HepG2 (cell line): ENCODE results near the gene DHX8. TPM values are rescaled to one million over a fixed set of nuclear protein-coding genes. Genes with fewer than 3 reads are reported as not detected.

Source experiments
- DMAP1 ChIP-seq: IDR thresholded peaks from 2 replicates; pipeline ENCODE4 v1.6.1; 2016
- POLR2A ChIP-seq, 2 experiments: IDR thresholded peaks; 2 replicates each; pipeline ENCODE4 v1.6.1; 2011; ENCODE audit warnings: low read depth in 2 of 2, low read length in 2 of 2, mild to moderate bottlenecking in 1 of 2, moderate library complexity in 1 of 2; ENCODE audit not compliant: insufficient read depth in 1 of 2
- ZBTB40 ChIP-seq, 2 experiments: fragments of 450-650 bp in 1 of 2; sonication (generic) in 1 of 2; formaldehyde crosslinking in 1 of 2; IDR thresholded peaks; 2 replicates each; pipeline versions ENCODE4 v1.6.1 to v1.8.0; 2016 to 2022; ENCODE audit warnings: antibody characterized with exemption in 1 of 2, mild to moderate bottlenecking in 1 of 2, missing genetic modification reagents in 1 of 2
- ZMAT3 ChIP-seq: sonication (generic); formaldehyde crosslinking; conservative IDR thresholded peaks from 2 replicates; pipeline ENCODE4 v1.7.0; 2021; ENCODE audit warnings: missing genetic modification reagents
- ZNF382 ChIP-seq: sonication (generic); formaldehyde crosslinking; IDR thresholded peaks from 2 replicates; pipeline ENCODE4 v1.5.0; 2020; ENCODE audit warnings: missing genetic modification reagents, mild to moderate bottlenecking, borderline replicate concordance
- ZNF746 ChIP-seq: sonication (generic); formaldehyde crosslinking; IDR thresholded peaks from 2 replicates; pipeline ENCODE4 v1.8.0; 2022; ENCODE audit warnings: mild to moderate bottlenecking, missing genetic modification reagents
- ZNF839 ChIP-seq: sonication (generic); formaldehyde crosslinking; IDR thresholded peaks from 2 replicates; pipeline ENCODE4 v1.4.0; 2020; ENCODE audit warnings: missing genetic modification reagents, mild to moderate bottlenecking, borderline replicate concordance
- polyA plus RNA-seq, 8 experiments: library from polyadenylated mRNA; depleted of rRNA in 3 of 8; stranded (reverse) in 7 of 8; unstranded in 1 of 8; fragments of >200 nt; fragmentation: Illumina TruSeq in 4 of 8; extraction: Trizol in 4 of 8; gene quantifications; 2 replicates each; pipeline versions ENCODE4 v1.2.1 to v1.2.3, GENCODE V29; 2011 to 2016; ENCODE audit warnings: low read depth in 4 of 8, missing spikeins in 1 of 8, mixed read lengths in 1 of 8; ENCODE audit not compliant: insufficient read depth in 1 of 8
- total RNA-seq, 5 experiments: library from RNA; depleted of rRNA; stranded (reverse); fragments of >200 nt; fragmentation: Illumina TruSeq; extraction: Trizol; gene quantifications; 2 replicates each; pipeline ENCODE4 v1.2.3, GENCODE V29; 2016; ENCODE audit warnings: low read depth in 1 of 5
- TF ChIP-seq, protein P1 (sequence below): sonication (generic); formaldehyde crosslinking; IDR thresholded peaks from 2 replicates; pipeline ENCODE4 v1.4.0; 2020; ENCODE audit warnings: missing genetic modification reagents
- TF ChIP-seq, protein P2 (sequence below): sonication (generic); formaldehyde crosslinking; conservative IDR thresholded peaks from 2 replicates; pipeline ENCODE4 v1.8.1; 2023; ENCODE audit warnings: missing genetic modification reagents
- TF ChIP-seq, protein P3 (sequence below): sonication (generic); formaldehyde crosslinking; IDR thresholded peaks from 2 replicates; pipeline ENCODE4 v1.5.0; 2020; ENCODE audit warnings: missing genetic modification reagents

Gene DHX8
- total and polyA plus RNA-seq, 2 of the 13 experiments (the other 11 are each of a cell fraction or from before 2014, with no cell fraction given), result 24.8 to 48.9 TPM

DNA sequence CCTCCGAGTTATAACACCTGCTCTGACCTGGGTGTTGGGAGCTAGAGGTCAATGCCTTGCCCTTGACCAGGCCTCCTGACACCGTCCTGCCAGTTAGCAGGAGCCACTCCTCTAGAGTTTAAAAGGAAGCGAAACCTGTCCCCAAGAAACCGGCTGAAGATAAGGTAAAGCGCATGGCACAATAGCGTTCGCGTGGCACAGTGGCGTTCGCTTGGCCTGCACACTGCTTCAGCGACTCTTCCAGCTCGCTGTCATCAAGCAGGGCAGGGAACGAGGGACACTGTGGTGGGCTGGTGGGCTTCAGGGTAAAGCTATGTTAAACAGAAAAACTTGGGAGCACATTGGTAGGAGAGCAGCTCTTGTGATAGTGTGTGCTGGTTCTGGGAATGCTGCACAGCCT, 90.6 kb downstream of the DHX8 start (continued):
- TF ChIP-seq ZNF839, result 0 out of 2 replicates have a peak, but pooled peaks have one; percentile 36
- TF ChIP-seq, protein P1, sequence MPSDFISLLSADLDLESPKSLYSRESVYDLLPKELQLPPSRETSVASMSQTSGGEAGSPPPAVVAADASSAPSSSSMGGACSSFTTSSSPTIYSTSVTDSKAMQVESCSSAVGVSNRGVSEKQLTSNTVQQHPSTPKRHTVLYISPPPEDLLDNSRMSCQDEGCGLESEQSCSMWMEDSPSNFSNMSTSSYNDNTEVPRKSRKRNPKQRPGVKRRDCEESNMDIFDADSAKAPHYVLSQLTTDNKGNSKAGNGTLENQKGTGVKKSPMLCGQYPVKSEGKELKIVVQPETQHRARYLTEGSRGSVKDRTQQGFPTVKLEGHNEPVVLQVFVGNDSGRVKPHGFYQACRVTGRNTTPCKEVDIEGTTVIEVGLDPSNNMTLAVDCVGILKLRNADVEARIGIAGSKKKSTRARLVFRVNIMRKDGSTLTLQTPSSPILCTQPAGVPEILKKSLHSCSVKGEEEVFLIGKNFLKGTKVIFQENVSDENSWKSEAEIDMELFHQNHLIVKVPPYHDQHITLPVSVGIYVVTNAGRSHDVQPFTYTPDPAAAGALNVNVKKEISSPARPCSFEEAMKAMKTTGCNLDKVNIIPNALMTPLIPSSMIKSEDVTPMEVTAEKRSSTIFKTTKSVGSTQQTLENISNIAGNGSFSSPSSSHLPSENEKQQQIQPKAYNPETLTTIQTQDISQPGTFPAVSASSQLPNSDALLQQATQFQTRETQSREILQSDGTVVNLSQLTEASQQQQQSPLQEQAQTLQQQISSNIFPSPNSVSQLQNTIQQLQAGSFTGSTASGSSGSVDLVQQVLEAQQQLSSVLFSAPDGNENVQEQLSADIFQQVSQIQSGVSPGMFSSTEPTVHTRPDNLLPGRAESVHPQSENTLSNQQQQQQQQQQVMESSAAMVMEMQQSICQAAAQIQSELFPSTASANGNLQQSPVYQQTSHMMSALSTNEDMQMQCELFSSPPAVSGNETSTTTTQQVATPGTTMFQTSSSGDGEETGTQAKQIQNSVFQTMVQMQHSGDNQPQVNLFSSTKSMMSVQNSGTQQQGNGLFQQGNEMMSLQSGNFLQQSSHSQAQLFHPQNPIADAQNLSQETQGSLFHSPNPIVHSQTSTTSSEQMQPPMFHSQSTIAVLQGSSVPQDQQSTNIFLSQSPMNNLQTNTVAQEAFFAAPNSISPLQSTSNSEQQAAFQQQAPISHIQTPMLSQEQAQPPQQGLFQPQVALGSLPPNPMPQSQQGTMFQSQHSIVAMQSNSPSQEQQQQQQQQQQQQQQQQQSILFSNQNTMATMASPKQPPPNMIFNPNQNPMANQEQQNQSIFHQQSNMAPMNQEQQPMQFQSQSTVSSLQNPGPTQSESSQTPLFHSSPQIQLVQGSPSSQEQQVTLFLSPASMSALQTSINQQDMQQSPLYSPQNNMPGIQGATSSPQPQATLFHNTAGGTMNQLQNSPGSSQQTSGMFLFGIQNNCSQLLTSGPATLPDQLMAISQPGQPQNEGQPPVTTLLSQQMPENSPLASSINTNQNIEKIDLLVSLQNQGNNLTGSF (CRISPR knock-in tag), result no peak
- TF ChIP-seq ZNF746 (CRISPR knock-in tag), result 0 out of 2 replicates have a peak, but pooled peaks have one; percentile 10
- TF ChIP-seq ZBTB40 (IDR thresholded peaks at IDR 0.05), result no peak
- no peak for TF ChIP-seq ZBTB40 (CRISPR knock-in tag; IDR thresholded peaks at IDR 0.05)
- no peak for TF ChIP-seq POLR2A (IDR thresholded peaks at IDR 0.05; ENCODE audit: insufficient read depth in 1 of 2, low read depth in 2 of 2, low read length in 2 of 2)
- TF ChIP-seq, protein P2, sequence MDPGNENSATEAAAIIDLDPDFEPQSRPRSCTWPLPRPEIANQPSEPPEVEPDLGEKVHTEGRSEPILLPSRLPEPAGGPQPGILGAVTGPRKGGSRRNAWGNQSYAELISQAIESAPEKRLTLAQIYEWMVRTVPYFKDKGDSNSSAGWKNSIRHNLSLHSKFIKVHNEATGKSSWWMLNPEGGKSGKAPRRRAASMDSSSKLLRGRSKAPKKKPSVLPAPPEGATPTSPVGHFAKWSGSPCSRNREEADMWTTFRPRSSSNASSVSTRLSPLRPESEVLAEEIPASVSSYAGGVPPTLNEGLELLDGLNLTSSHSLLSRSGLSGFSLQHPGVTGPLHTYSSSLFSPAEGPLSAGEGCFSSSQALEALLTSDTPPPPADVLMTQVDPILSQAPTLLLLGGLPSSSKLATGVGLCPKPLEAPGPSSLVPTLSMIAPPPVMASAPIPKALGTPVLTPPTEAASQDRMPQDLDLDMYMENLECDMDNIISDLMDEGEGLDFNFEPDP (CRISPR knock-in tag), result peak; percentile 97; the same call in 1 of the 2 replicates
- no peak for TF ChIP-seq ZNF382
- TF ChIP-seq ZMAT3 (CRISPR knock-in tag), result no peak
- TF ChIP-seq, protein P3, sequence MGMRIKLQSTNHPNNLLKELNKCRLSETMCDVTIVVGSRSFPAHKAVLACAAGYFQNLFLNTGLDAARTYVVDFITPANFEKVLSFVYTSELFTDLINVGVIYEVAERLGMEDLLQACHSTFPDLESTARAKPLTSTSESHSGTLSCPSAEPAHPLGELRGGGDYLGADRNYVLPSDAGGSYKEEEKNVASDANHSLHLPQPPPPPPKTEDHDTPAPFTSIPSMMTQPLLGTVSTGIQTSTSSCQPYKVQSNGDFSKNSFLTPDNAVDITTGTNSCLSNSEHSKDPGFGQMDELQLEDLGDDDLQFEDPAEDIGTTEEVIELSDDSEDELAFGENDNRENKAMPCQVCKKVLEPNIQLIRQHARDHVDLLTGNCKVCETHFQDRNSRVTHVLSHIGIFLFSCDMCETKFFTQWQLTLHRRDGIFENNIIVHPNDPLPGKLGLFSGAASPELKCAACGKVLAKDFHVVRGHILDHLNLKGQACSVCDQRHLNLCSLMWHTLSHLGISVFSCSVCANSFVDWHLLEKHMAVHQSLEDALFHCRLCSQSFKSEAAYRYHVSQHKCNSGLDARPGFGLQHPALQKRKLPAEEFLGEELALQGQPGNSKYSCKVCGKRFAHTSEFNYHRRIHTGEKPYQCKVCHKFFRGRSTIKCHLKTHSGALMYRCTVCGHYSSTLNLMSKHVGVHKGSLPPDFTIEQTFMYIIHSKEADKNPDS, result 0 out of 2 replicates have a peak, but pooled peaks have one; percentile 33
- 0 out of 2 replicates have a peak, but pooled peaks have one; percentile 11 for TF ChIP-seq DMAP1
